Neural cell (in vitro differentiated cells): ENCODE measurements around the gene HDAC9. TPM values are rescaled to one million over a fixed set of nuclear protein-coding genes. Genes with fewer than 3 reads are reported as not detected.

ENCODE experiments used
- H2AFZ ChIP-seq: fragments of 200-600, 300-800 bp; sonication (generic), shearing (Covaris generic); 2 replicates; pipeline ENCODE4 v1.6.0; 2014; ENCODE audit warnings: low read depth, mild to moderate bottlenecking, antibody characterized with exemption, low read length, moderate library complexity
- H3F3A ChIP-seq: fragments of 200-600 bp; shearing (Covaris generic); 2 replicates; pipeline ENCODE4 v1.6.1; 2016; ENCODE audit warnings: mild to moderate bottlenecking, moderate library complexity, mixed read lengths, antibody characterized with exemption, low read length; ENCODE audit not compliant: insufficient read depth, poor library complexity, severe bottlenecking
- H3K27ac ChIP-seq: fragments of 200-600, 300-800 bp; sonication (generic), shearing (Covaris generic); 2 replicates; pipeline ENCODE4 v1.5.1; 2014; ENCODE audit warnings: mild to moderate bottlenecking, low read length, moderate library complexity
- H3K27me3 ChIP-seq: fragments of 300-800, 200-600 bp; sonication (generic), shearing (Covaris generic); 2 replicates; pipeline ENCODE4 v1.6.0; 2014; ENCODE audit warnings: mild to moderate bottlenecking, low read depth, low read length, moderate library complexity; ENCODE audit not compliant: insufficient read depth
- H3K36me3 ChIP-seq: fragments of 300-800, 200-600 bp; sonication (generic), shearing (Covaris generic); 2 replicates; pipeline ENCODE4 v1.5.1; 2014; ENCODE audit warnings: mild to moderate bottlenecking, antibody characterized with exemption, low read length, moderate library complexity; ENCODE audit not compliant: insufficient read depth
- H3K4me2 ChIP-seq: fragments of 300-800, 200-600 bp; sonication (generic), shearing (Covaris generic); 2 replicates; pipeline ENCODE4 v1.6.0; 2014; ENCODE audit warnings: mild to moderate bottlenecking, low read length
- H3K4me3 ChIP-seq: fragments of 300-800, 200-600 bp; sonication (generic), shearing (Covaris generic); 2 replicates; pipeline ENCODE4 v1.5.1; 2014; ENCODE audit warnings: mild to moderate bottlenecking, low read length, moderate library complexity
- H3K79me2 ChIP-seq: fragments of 200-600 bp; shearing (Covaris generic); replicated peaks from 2 replicates; pipeline ENCODE4 v1.6.0; 2014; ENCODE audit warnings: mild to moderate bottlenecking, low read length, moderate library complexity; ENCODE audit not compliant: insufficient read depth
- H3K9ac ChIP-seq: fragments of 300-800, 200-600 bp; sonication (generic), shearing (Covaris generic); 2 replicates; pipeline ENCODE4 v1.6.1; 2016; ENCODE audit warnings: mild to moderate bottlenecking, low read length, mixed read lengths
- H3K9me2 ChIP-seq: fragments of 200-600 bp; shearing (Covaris generic); 2 replicates; pipeline ENCODE4 v1.6.1; 2016; ENCODE audit warnings: mild to moderate bottlenecking, low read length, mixed read lengths; ENCODE audit not compliant: insufficient read depth
- H3K9me3 ChIP-seq: fragments of 200-600, 300-800 bp; sonication (generic), shearing (Covaris generic); 2 replicates; pipeline ENCODE4 v1.6.1; 2016; ENCODE audit warnings: mild to moderate bottlenecking, mixed run types, low read length, moderate library complexity, mixed read lengths
- H4K20me1 ChIP-seq: fragments of 200-600 bp; shearing (Covaris generic); 2 replicates; pipeline ENCODE4 v1.6.1; 2016; ENCODE audit warnings: mild to moderate bottlenecking, mixed run types; ENCODE audit not compliant: insufficient read depth
- EP300 ChIP-seq: fragments of 450-650 bp; conservative IDR thresholded peaks from 2 replicates; pipeline ENCODE4 v1.6.1; 2014; ENCODE audit warnings: antibody characterized with exemption, mild to moderate bottlenecking, moderate library complexity; ENCODE audit not compliant: poor library complexity, severe bottlenecking
- EZH2 ChIP-seq: fragments of 200-600, 300-800 bp; shearing (Covaris generic), sonication (generic); IDR thresholded peaks from 2 replicates; pipeline ENCODE4 v1.6.1; 2014; ENCODE audit warnings: antibody characterized with exemption, low read length, borderline replicate concordance, mild to moderate bottlenecking; ENCODE audit not compliant: insufficient read depth, poor library complexity, severe bottlenecking
- MXI1 ChIP-seq: fragments of 450-650 bp; conservative IDR thresholded peaks from 2 replicates; pipeline ENCODE4 v1.6.1; 2014; ENCODE audit warnings: antibody characterized with exemption, mild to moderate bottlenecking; ENCODE audit not compliant: poor library complexity, severe bottlenecking
- POLR2AphosphoS5 ChIP-seq: IDR thresholded peaks from 2 replicates; pipeline ENCODE4 v1.6.1; 2012
- RAD21 ChIP-seq: fragments of 450-650 bp; conservative IDR thresholded peaks from 2 replicates; pipeline ENCODE4 v1.6.1; 2014; ENCODE audit warnings: antibody characterized with exemption, mild to moderate bottlenecking, moderate library complexity
- SMC3 ChIP-seq: fragments of 450-650 bp; conservative IDR thresholded peaks from 2 replicates; pipeline ENCODE4 v1.6.1; 2014; ENCODE audit warnings: antibody characterized with exemption, mild to moderate bottlenecking, moderate library complexity; ENCODE audit not compliant: poor library complexity
- TAF1 ChIP-seq: IDR thresholded peaks from 2 replicates; pipeline ENCODE4 v1.6.1; 2012; ENCODE audit warnings: low read depth
- polyA plus RNA-seq: library from polyadenylated mRNA; depleted of rRNA; stranded (reverse); fragments of >200 nt; gene quantifications from 2 replicates; pipeline ENCODE4 v1.2.3, GENCODE V29; 2014
- TF ChIP-seq, protein P1 (sequence below): IDR thresholded peaks from 2 replicates; pipeline ENCODE4 v1.6.1; 2012; ENCODE audit warnings: borderline replicate concordance
- TF ChIP-seq, protein P2 (sequence below): fragments of 450-650 bp; IDR thresholded peaks from 2 replicates; pipeline ENCODE4 v1.5.1; 2014; ENCODE audit warnings: antibody characterized with exemption, mild to moderate bottlenecking, moderate library complexity; ENCODE audit not compliant: poor library complexity, severe bottlenecking

HDAC9 gene
- polyA plus RNA-seq, 1 donor from 2014 or later: 15.9 TPM

DNA sequence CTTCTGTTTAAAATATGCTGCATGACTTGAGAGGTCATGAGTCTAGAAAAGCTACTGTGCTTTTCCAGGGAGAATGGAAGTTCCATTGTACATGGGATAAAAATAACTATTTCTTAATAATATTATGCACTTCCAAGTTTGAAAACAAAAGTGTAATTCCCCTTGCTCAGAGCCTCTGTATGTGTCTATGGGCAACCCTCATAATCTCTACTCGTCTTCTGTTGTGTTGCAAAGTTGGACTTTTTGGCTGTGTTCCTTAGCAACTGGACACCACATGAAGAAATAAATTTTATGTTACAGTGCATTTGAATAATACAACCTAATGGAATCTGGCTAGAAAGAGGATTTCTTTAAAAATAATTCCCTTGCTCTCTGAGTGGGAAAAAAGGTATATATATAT, 379.3 kb downstream of the HDAC9 start:
- Histone ChIP-seq H3K9ac (no peak overlapping the region), H3F3A (no peaks in the 10 kb centered on the region), H2AFZ (no peak overlapping the region), H3K27me3 (no peaks in the 10 kb centered on the region), H3K4me3 (no peak overlapping the region), H3K27ac (no peak overlapping the region), H3K79me2 (no peaks in the 10 kb centered on the region), H3K9me3 (no peaks in the 10 kb centered on the region), H3K36me3 (no peaks in the 10 kb centered on the region), H3K4me2 (no peak overlapping the region), H3K9me2 (no peaks in the 10 kb centered on the region), H4K20me1 (no peaks in the 10 kb centered on the region)
- TF ChIP-seq EZH2: no peak
- TF ChIP-seq TAF1: no peak
- no peak for TF ChIP-seq POLR2AphosphoS5
- no peak for TF ChIP-seq SMC3
- TF ChIP-seq RAD21: no peak
- TF ChIP-seq, protein P1, sequence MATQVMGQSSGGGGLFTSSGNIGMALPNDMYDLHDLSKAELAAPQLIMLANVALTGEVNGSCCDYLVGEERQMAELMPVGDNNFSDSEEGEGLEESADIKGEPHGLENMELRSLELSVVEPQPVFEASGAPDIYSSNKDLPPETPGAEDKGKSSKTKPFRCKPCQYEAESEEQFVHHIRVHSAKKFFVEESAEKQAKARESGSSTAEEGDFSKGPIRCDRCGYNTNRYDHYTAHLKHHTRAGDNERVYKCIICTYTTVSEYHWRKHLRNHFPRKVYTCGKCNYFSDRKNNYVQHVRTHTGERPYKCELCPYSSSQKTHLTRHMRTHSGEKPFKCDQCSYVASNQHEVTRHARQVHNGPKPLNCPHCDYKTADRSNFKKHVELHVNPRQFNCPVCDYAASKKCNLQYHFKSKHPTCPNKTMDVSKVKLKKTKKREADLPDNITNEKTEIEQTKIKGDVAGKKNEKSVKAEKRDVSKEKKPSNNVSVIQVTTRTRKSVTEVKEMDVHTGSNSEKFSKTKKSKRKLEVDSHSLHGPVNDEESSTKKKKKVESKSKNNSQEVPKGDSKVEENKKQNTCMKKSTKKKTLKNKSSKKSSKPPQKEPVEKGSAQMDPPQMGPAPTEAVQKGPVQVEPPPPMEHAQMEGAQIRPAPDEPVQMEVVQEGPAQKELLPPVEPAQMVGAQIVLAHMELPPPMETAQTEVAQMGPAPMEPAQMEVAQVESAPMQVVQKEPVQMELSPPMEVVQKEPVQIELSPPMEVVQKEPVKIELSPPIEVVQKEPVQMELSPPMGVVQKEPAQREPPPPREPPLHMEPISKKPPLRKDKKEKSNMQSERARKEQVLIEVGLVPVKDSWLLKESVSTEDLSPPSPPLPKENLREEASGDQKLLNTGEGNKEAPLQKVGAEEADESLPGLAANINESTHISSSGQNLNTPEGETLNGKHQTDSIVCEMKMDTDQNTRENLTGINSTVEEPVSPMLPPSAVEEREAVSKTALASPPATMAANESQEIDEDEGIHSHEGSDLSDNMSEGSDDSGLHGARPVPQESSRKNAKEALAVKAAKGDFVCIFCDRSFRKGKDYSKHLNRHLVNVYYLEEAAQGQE: no peak
- TF ChIP-seq, protein P2, sequence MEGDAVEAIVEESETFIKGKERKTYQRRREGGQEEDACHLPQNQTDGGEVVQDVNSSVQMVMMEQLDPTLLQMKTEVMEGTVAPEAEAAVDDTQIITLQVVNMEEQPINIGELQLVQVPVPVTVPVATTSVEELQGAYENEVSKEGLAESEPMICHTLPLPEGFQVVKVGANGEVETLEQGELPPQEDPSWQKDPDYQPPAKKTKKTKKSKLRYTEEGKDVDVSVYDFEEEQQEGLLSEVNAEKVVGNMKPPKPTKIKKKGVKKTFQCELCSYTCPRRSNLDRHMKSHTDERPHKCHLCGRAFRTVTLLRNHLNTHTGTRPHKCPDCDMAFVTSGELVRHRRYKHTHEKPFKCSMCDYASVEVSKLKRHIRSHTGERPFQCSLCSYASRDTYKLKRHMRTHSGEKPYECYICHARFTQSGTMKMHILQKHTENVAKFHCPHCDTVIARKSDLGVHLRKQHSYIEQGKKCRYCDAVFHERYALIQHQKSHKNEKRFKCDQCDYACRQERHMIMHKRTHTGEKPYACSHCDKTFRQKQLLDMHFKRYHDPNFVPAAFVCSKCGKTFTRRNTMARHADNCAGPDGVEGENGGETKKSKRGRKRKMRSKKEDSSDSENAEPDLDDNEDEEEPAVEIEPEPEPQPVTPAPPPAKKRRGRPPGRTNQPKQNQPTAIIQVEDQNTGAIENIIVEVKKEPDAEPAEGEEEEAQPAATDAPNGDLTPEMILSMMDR: no peak
- TF ChIP-seq MXI1: no peak
- no peak for TF ChIP-seq EP300

DNA sequence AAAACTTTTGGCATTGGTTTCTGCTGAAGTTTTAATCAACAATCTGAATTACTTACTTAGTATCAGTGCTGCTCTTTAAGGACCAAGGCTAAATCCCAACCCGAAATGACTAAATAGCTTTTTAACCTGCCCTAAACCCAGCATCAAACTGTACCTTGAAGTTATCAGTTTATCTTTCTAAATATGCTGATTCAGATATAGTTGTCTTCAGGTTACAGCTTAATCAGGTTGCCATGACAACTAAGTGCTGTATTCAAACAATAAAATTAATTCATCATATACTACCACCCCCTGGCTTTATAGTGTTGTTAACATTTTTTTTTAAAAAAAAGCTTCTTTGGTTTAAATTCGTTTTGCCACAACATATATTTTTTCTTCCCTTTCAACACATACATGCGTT, 382.3 kb downstream of the HDAC9 start:
- H4K20me1 ChIP-seq: no peaks in the 10 kb centered on the region
- H3K9me3 ChIP-seq: no peaks in the 10 kb centered on the region
- TF ChIP-seq MXI1 (no peak), TAF1 (no peak), POLR2AphosphoS5 (no peak), EP300 (no peak), RAD21 (no peak), EZH2 (no peak), SMC3 (no peak)
- TF ChIP-seq, protein P2: no peak
- TF ChIP-seq, protein P1: no peak
- no peak overlapping the region for H2AFZ ChIP-seq
- H3K4me3 ChIP-seq: no peak overlapping the region
- H3F3A ChIP-seq: no peaks in the 10 kb centered on the region
- H3K9ac ChIP-seq: no peak overlapping the region
- no peaks in the 10 kb centered on the region for H3K79me2 ChIP-seq
- H3K27ac ChIP-seq: no peak overlapping the region
- H3K9me2 ChIP-seq: no peaks in the 10 kb centered on the region
- H3K27me3 ChIP-seq: no peaks in the 10 kb centered on the region
- H3K36me3 ChIP-seq: no peaks in the 10 kb centered on the region
- no peak overlapping the region for H3K4me2 ChIP-seq
